HFFc6 (cell line): ENCODE measurements around the gene ZNF407. TPM values are rescaled to one million over a fixed set of nuclear protein-coding genes. Genes with fewer than 3 reads are reported as not detected.

Experiments used
- DNase-seq: peaks from one replicate; pipeline ENCODE4 v3.0.0-alpha.2; 2018
- H3K27ac Mint-ChIP-seq: 2 replicates; pipeline ENCODE4 v1.8.0; 2020; ENCODE audit warnings: mild to moderate bottlenecking, mixed read lengths
- H3K27me3 Mint-ChIP-seq: 2 replicates; pipeline ENCODE4 v1.8.0; 2021; ENCODE audit warnings: mild to moderate bottlenecking, moderate library complexity, mixed read lengths; ENCODE audit not compliant: insufficient read depth
- H3K36me3 Mint-ChIP-seq: 2 replicates; pipeline ENCODE4 v1.8.0; 2021; ENCODE audit warnings: low read depth, mixed read lengths
- H3K4me1 Mint-ChIP-seq: 2 replicates; pipeline ENCODE4 v1.8.0; 2020; ENCODE audit warnings: low read depth, mixed read lengths
- H3K4me3 Mint-ChIP-seq: 2 replicates; pipeline ENCODE4 v1.8.0; 2020; ENCODE audit warnings: mild to moderate bottlenecking, moderate library complexity, mixed read lengths
- H3K9me3 Mint-ChIP-seq: 2 replicates; pipeline ENCODE4 v1.8.0; 2020; ENCODE audit warnings: mild to moderate bottlenecking, mixed read lengths
- total RNA-seq, 6 experiments: library from RNA; stranded (reverse); fragmentation: NEBNext Ultra II Directional; extraction: Animal tissue kit (Norgen Biotek cat#: 25700); gene quantifications; 2 replicates in 1 of 6; 3 replicates in 5 of 6; pipeline ENCODE4 v1.2.3, GENCODE V29; 2021
- TF ChIP-seq, protein P1 (sequence below): fragments of 200-600 bp; sonication (generic); IDR thresholded peaks from 2 replicates; pipeline ENCODE4 v1.5.0; 2021; ENCODE audit warnings: antibody characterized with exemption, mild to moderate bottlenecking

ZNF407 gene
- total RNA-seq, 6 experiments from 2014 or later: 7.9 to 9.7 (median 9.1) TPM

DNA sequence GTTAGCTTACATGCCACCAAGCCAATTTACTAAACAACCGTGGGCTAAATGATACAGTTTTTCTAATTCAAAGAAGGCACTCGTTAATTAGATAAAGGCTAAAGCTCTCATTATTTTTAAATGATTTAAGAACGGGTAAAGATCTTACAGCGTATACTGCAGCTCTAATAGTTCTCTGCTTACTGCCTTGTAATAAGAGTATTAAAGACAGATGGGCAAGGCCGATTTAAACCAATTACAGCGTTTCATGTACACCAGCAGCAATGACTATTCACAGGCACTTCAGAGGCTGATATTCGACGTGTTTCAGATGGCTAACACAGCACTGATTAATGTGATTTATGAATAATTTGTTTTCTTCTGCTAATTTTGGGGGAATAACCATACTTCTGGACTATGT, 259.3 kb downstream of the ZNF407 start:
- H3K27ac Mint-ChIP-seq: no peak overlapping the region
- H3K4me1 Mint-ChIP-seq: peaks cover 10% of the 10 kb centered on the region
- no peak overlapping the region for H3K4me3 Mint-ChIP-seq
- no peaks in the 10 kb centered on the region for H3K36me3 Mint-ChIP-seq
- TF ChIP-seq, protein P1, sequence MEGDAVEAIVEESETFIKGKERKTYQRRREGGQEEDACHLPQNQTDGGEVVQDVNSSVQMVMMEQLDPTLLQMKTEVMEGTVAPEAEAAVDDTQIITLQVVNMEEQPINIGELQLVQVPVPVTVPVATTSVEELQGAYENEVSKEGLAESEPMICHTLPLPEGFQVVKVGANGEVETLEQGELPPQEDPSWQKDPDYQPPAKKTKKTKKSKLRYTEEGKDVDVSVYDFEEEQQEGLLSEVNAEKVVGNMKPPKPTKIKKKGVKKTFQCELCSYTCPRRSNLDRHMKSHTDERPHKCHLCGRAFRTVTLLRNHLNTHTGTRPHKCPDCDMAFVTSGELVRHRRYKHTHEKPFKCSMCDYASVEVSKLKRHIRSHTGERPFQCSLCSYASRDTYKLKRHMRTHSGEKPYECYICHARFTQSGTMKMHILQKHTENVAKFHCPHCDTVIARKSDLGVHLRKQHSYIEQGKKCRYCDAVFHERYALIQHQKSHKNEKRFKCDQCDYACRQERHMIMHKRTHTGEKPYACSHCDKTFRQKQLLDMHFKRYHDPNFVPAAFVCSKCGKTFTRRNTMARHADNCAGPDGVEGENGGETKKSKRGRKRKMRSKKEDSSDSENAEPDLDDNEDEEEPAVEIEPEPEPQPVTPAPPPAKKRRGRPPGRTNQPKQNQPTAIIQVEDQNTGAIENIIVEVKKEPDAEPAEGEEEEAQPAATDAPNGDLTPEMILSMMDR: no peak
- no peak for DNase-seq
- no peaks in the 10 kb centered on the region for H3K27me3 Mint-ChIP-seq
- no peaks in the 10 kb centered on the region for H3K9me3 Mint-ChIP-seq

DNA sequence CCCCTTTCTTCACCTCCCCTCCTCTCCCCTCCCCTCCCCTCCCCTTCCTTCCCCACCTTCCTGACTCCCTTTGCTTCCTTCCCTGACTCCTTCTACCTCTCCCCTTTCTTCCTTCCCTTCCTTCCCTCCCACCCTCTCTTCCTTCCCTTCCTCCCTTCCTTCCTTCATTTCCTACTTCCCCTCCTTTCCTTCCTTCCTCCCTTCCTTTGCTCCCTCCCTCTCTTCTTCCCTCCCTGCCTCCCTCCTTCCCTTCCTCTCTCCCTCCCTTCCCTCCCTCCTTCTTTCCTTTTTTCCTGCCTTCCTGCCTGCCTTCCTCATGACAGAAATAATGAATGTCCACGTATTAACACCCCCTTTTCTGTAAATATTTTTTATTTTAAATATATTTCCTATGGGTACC, 260.2 kb downstream of the ZNF407 start:
- peaks cover 10% of the 10 kb centered on the region for H3K4me1 Mint-ChIP-seq
- no peaks in the 10 kb centered on the region for H3K27me3 Mint-ChIP-seq
- H3K9me3 Mint-ChIP-seq: no peaks in the 10 kb centered on the region
- TF ChIP-seq, protein P1: no peak
- no peak overlapping the region for H3K4me3 Mint-ChIP-seq
- H3K27ac Mint-ChIP-seq: no peak overlapping the region
- no peaks in the 10 kb centered on the region for H3K36me3 Mint-ChIP-seq
- DNase-seq: no peak

DNA sequence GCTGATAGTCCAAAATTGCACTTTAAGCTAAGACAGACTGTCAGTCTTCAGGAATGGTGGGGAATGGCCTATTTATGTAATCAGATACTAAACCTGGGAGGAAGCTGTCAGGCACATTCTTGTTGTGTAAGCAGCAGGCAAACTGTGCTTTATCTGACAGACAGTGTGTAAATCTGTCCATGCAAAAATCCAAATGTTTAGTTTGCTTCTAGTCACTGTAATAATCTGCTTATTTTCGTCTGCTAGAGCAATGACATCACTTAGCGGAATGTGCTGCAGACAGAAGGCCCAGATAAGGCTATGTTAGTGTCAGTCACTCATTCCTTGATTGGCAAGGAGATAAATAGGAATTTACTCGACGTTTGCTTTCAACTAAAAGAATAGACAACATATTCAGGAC, 263.5 kb downstream of the ZNF407 start:
- no peaks in the 10 kb centered on the region for H3K36me3 Mint-ChIP-seq
- no peak overlapping the region for H3K4me3 Mint-ChIP-seq
- no peaks in the 10 kb centered on the region for H3K9me3 Mint-ChIP-seq
- H3K27me3 Mint-ChIP-seq: no peaks in the 10 kb centered on the region
- no peak overlapping the region for H3K27ac Mint-ChIP-seq
- H3K4me1 Mint-ChIP-seq: peaks cover 10% of the 10 kb centered on the region
- TF ChIP-seq, protein P1: no peak
- DNase-seq: peak; percentile 33

DNA sequence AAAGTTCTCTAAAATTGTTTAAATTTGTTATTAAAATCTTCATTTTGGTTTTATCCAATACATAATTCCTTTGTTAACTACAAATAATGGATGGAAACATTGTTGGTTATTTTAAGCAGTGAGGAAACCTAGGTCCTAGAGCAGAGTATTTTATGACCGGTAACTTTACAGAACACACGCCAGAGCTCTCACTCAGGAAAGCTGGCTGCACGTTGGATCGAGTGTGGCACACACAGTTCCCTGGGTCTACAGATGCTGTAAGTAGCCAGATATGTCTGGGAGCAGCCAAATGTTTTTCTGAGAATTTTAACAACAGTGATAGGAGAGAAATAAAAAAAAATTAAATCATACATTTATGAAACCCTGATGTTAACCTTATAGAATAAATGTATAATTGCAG, 264.4 kb downstream of the ZNF407 start:
- Mint-ChIP-seq H3K4me3 (no peak overlapping the region), H3K9me3 (no peaks in the 10 kb centered on the region), H3K4me1 (peaks cover 10% of the 10 kb centered on the region), H3K27me3 (no peaks in the 10 kb centered on the region), H3K27ac (no peak overlapping the region), H3K36me3 (no peaks in the 10 kb centered on the region)
- DNase-seq: no peak
- TF ChIP-seq, protein P1: no peak

DNA sequence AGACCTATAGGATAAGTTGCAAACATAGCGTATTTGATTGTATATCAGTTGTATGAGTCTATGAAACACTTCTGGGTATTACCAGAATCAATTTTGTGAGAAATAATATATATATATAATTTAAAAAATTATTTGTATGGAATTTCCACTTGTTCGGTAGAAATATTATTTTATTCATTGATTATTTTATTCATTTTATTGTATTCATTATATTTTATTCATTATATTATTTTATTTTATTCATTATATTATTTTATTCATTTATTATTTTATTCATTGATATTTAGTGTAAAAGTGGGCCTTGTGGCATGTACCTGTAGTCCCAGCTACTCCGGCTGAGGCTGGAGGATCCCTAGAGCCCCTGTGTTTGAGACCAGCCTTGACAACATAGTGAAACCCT, 268.9 kb downstream of the ZNF407 start:
- Mint-ChIP-seq H3K27me3 (no peaks in the 10 kb centered on the region), H3K36me3 (no peaks in the 10 kb centered on the region), H3K4me3 (no peak overlapping the region), H3K9me3 (no peaks in the 10 kb centered on the region), H3K4me1 (peaks cover 13% of the 10 kb centered on the region), H3K27ac (no peak overlapping the region)
- no peak for DNase-seq
- TF ChIP-seq, protein P1: no peak

DNA sequence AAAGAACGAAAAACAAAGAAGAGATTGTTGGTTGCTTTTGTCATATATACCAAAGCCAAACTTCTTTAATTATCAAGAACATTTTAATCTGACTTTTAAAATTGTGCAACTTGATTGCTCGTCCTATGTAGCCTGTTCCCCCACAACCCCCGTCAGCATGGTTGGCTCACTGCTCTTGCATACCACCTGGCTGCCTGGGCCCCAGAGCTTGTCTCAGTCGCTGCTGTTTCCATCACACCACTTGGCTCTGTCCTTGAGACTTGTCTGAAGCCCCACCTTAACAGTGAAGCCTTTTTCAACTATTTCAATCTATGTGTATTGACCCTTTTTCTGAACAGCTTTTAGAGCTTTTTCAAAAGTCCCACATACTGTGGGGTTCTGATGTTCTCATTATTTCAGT, 270.8 kb downstream of the ZNF407 start:
- TF ChIP-seq, protein P1: no peak
- Mint-ChIP-seq H3K9me3 (no peaks in the 10 kb centered on the region), H3K36me3 (no peaks in the 10 kb centered on the region), H3K27ac (no peak overlapping the region), H3K4me1 (peaks cover 13% of the 10 kb centered on the region), H3K4me3 (no peak overlapping the region), H3K27me3 (no peaks in the 10 kb centered on the region)
- DNase-seq: no peak
